C4-2B (cell line): Measurements from ENCODE around the gene IKZF4.

ENCODE experiments used
- ZFX ChIP-seq: fragments of 450-650 bp; IDR thresholded peaks from 2 replicates; pipeline ENCODE4 v1.6.1; 2017
- TF ChIP-seq, protein P1 (sequence below): fragments of 450-650 bp; conservative IDR thresholded peaks from 2 replicates; pipeline ENCODE4 v1.5.1; 2017; ENCODE audit warnings: mild to moderate bottlenecking

DNA sequence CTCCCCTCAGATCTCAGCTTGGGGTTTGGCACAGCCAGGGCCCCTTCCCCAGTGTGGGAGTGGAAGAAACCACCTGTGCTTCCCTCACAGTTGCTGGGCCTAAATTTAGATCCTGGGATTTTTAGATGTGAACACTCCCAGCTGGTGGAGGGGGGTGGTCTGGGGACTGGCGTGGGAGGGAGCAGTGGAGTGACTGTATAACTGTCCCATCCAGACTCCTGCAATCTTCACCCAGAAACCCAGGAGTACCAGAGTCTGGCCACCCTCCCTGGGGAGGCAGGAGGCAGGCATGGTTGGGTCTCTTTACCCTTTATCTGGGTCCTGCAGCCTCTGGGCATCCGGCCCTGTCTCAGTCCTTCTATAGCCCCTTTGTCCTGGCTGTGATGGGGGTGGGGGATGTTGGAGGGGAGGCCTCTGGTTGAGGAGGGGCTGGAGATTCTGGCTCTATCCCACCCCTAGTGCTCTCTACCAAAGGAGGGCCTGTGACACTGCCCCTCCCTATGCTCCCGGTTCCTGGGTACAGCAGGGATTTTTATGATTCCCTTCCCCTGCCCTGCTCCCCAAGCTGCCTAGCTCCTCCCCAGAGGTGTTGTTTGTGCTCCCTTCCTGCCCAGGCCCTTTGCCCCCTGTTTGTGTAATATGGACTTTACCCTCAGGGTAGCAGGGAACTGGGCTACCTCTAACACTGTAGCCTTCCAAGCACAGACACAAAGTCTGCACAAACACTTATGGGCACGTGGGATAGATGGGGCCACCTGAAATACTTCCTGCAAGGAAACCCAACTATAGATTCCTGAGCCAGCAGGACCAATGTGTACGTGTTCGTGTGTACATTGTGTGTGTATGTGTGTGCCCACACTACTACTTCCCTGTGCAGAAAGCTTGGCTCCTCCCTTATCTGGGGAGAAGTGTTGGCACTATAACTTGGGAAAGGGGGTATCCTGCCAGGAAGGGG, 60.8 kb downstream of the IKZF4 start:
- TF ChIP-seq, protein P1, sequence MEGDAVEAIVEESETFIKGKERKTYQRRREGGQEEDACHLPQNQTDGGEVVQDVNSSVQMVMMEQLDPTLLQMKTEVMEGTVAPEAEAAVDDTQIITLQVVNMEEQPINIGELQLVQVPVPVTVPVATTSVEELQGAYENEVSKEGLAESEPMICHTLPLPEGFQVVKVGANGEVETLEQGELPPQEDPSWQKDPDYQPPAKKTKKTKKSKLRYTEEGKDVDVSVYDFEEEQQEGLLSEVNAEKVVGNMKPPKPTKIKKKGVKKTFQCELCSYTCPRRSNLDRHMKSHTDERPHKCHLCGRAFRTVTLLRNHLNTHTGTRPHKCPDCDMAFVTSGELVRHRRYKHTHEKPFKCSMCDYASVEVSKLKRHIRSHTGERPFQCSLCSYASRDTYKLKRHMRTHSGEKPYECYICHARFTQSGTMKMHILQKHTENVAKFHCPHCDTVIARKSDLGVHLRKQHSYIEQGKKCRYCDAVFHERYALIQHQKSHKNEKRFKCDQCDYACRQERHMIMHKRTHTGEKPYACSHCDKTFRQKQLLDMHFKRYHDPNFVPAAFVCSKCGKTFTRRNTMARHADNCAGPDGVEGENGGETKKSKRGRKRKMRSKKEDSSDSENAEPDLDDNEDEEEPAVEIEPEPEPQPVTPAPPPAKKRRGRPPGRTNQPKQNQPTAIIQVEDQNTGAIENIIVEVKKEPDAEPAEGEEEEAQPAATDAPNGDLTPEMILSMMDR: no peak
- TF ChIP-seq ZFX: no peak
